Renal cortical epithelial cell (primary cell): ENCODE results near the gene DNAJC12. TPM values are rescaled to one million over a fixed set of nuclear protein-coding genes. Genes with fewer than 3 reads are reported as not detected.
"Not testable (repeated sequence)": the region's sequence is repeated elsewhere in the genome, so short reads cannot be mapped to it uniquely, and the experiment has no call there.

Experiments
- DNase-seq: peaks from one replicate; pipeline ENCODE4 v3.0.0-alpha.2; 2011; ENCODE audit warnings: low read depth
- total RNA-seq: library from RNA; depleted of rRNA; stranded (reverse); fragments of >200 nt; gene quantifications from 2 replicates; pipeline ENCODE4 v1.2.3, GENCODE V29; 2014

DNAJC12 gene
- total RNA-seq, 1 donor from 2014 or later = 13.3 TPM

DNA sequence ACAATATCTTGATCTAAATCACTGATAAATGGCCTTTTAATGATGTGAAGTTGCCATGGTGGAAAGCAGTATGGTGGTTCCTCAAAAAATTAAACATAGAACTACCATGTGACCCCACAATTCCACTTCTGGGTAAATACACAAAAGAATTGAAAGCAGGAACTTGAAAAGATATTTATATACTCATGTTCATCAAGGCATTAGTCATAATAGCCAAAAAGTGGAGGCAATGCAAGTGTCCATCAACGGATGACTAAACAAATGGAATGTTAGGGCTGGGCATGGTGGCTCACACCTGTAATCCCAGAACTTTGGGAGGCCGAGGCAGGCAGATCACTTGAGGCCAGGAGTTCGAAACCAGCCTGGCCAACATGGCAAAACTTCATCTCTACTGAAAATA, 2.0 kb upstream of the DNAJC12 start:
- no peak for DNase-seq

DNA sequence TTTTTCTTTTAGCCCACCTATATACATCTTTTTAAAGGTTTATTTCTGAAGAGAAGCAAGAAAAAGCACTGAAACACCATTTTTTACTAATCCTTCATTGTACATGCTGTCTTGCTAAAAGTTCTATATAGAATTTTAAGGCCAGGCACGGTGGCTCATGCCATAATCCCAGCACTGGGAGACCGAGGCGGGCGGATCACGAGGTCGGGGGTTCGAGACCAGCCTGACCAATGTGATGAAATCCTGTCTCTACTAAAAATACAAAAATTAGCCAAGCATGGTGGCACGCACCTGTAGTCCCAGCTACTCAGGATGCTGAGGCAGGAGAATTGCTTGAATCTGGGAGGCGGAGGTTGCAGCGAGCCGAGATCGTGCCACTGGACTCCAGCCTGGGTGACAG, 1.5 kb upstream of the DNAJC12 start:
- DNase-seq = not testable (repeated sequence)

DNA sequence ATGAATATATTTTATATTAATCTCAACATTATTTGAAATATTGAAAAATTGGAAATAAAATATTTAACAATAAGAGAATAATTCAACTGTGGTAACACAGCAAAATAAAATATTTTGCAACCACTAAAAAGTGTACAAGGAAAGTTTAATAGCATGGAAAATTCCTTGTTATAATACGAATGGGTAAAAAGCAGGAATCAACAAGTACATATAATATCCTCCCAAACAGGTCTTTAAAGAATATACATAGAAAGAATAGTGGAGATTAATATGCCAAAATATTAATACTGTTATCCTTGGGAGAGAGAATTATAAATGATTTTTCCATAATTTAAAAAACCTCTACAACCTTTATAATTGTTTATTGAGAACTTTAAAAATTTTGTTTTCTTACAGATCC, 1.0 kb downstream of the DNAJC12 start:
- DNase-seq = no peak

DNA sequence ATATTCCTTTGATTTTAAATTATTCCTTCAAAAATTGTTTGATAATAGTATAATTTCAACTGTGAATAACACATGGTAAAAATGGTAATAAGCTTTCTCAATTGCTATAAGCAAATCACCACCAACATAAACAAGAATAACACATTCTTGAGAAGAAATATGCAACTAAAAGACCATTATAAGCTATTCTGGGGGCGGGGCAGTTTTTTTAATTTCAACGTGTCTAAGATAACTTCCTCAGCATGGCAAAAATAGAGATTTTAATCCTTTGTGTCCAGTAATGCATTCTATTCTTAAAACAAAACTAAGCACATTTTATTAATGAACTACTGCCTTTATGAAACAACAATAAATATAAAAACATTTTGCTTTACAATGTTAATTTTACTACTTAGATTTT, 1.5 kb downstream of the DNAJC12 start:
- no peak for DNase-seq

DNA sequence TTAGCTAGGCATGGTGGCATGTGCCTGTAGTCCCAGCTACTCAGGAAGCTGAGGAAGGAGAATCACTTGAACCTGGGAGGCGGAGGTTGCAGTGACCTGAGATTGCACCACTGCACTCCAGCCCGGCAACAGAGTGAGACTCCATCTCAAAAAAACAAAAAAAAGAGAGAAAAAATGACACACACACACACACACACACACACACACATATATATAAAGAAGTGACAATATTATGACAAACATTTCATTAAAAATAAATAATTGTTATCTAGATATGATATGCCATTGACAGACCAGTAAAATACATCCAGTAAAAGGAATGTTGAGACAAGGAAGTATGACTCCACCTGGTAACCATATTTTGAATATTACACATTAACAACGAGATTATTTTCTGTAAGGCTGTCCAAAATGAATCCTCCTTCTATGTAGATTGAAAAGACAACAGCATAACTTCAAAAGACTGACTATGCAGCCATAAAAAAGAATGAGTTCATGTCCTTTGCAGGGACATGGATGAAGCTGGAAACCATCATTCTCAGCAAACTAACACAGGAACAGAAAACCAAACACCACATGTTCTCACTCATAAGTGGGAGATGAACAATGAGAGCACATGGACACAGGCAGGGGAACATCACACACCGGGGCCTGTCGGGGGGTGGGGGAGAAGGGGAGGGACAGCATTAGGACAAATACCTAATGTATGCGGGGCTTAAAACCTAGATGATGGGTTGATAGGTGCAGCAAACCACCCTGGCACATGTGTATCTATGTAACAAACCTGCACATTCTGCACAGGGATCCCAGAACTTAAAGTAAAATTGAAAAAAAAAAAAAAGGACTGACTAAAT, 2.2 kb downstream of the DNAJC12 start:
- DNase-seq = not testable (repeated sequence)

DNA sequence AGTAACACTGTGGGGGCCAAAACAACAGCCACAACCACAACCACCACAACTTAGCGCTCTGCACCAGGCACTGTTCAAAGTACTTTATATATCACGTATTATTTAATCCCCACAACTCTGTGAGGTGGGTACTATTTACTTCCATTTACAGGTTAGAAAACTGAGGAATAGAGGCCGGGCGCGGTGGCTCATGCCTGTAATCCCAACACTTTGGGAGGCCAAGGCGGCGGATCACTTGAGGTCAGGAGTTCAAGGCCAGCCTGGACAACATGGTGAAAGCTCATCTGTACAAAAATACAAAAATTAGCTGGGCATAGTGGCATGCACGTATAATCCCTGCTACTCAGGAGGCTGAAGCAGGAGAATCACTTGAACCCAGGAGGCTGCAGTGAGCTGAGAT, 3.6 kb downstream of the DNAJC12 start:
- no peak for DNase-seq

DNA sequence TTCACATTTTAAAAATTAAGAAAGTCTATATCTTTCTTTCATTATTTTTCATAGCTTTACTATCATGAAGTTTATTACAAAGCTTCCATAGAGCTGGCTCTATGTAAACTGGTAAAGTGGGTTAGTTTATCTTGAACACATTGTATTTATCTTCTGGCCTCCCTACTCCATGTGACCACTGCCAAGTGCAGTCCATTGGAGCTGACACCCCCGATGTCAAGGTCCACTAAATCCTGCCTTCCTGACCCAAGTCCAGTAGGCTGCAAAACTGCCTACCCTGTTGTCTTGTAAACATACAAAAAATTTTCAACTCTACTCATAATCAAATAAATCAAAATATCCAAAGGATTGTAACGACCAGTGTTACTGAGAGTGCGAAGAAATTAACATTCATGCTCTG, 10.2 kb downstream of the DNAJC12 start:
- DNase-seq = no peak

DNA sequence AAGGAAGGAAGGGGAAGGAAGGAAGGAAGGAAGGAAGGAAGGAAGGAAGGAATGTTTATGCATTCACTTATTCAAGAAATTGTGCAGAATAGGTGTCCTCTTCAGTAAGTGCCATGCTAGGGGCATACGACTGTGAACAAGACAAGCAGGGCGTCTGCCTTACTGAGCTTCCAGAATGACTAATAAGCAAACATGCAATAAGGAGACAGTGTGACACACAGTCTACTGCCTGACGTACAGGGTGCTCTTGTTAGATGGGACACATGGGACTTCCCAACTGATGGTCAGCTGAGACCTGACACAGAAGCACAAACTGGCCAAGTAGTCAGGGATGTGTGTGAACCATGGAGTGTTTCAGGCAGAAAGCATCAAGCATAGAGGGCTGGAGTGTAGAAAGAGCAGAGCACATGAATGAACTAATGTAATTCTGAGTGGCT, 18.2 kb downstream of the DNAJC12 start:
- DNase-seq = peak; percentile 96

DNA sequence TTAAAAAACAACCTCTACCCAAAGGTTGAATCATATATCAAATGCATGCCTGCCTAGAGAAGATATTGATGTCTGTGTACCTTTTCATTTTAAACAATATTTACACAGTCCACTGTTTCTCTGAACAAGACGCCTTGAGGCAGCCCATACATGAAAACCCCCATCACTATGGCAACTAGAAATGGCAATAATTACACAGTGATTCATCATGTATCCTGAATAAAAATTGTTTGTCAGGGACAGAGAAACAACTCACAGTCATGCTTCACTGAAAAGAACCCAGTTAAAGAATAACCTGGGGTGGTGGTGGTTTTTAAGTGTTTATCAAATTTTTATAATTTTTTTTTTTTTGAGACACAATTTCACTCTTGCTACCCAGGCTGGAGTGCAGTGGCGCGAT, 19.7 kb downstream of the DNAJC12 start:
- DNase-seq = peak; percentile 99

DNA sequence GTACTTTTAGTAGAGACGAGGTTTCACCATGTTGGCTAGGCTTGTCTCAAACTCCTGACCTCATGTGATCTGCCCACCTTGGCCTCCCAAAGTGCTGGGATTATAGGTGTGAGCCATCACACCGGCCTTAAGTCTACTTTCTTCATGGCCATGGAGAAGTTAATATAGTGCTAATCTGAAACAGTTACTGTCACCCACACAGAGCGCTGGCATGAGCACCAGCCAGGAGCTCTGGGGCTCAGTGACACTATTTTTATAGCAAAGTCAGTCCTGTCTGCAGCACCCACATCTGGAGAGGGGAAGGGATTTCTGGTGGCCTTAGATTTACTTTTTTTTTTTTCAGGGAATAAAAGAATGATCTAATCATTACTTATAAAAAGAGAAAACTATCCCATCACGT, 21.3 kb downstream of the DNAJC12 start:
- DNase-seq = no peak

DNA sequence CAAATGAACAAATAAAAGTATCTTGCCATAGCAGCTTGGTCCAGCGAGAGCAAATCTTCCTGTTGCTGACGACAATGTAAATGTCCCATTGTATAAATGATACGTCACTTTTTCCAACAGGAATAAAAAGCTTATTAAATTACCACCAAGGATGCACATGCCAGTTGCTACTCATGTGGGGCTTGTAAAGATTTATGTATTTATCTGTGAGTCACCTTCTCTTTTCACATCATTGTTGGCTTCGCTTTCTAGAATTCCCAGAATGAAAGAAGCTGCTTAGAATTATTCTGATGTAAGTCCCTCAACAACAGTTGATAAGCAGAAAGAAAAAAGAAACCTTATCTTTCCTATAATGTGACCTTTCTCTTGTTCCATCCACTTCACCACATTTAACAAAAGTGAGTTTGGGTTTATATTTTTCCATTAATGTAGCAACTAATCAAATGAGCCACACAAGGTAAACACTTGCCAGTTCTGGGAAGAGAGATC, 22.4 kb downstream of the DNAJC12 start:
- DNase-seq = peak; percentile 65

DNA sequence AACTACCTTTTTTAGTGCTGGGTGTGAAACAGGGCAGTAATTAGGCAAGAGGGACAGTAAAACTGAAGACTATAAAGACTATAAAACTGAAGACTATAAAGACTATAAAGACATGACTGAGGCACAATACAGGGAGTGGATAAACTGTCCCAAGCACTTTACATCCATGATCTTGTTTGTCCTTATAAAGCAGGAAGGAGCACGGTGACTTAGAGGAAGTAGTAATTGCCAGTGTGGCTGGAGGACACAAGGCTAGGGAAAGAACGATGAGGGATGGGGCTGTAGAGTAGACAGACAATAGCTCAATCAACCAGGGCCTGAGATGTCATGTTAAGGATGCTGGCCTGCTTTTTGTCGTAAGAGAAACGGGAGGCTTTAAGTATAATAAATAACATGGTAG, 26.0 kb downstream of the DNAJC12 start:
- no peak for DNase-seq

DNA sequence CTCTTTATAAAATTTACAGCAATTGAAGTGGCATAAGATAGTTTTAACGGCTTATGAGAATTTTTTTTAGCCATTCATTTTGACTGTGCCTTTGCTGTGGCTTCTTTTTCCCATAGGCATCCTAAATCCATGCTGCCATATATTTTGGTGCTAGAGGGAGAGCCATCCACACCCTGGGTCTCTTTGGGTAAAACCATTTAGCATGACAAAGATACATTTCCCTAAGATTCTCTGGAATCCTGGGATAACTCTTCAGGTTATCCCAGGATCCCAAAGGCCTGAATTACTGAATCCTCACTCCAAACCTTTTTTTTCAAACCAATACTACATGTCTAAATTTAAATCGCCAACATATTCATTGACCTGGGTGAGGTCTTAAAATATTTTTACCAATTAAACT, 28.9 kb downstream of the DNAJC12 start:
- DNase-seq = no peak

DNA sequence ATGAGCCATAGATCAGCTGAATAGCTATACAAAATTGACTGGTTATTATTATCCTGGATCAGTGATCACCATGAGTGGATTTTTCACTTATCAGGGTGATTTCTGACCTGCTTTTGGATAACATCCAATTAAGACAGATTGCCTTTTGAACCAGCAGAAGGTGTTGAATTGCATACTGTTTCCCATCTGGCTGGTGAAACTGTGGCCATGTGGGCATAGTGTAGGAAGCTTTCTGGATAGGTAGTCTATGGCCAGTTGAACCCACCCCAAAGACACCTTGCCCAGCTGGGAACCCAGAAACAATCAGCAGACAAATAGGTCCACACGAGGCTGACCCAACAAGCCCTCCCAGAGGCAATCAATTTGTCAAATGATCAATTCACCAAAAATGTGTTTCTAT, 29.3 kb downstream of the DNAJC12 start:
- no peak for DNase-seq

DNA sequence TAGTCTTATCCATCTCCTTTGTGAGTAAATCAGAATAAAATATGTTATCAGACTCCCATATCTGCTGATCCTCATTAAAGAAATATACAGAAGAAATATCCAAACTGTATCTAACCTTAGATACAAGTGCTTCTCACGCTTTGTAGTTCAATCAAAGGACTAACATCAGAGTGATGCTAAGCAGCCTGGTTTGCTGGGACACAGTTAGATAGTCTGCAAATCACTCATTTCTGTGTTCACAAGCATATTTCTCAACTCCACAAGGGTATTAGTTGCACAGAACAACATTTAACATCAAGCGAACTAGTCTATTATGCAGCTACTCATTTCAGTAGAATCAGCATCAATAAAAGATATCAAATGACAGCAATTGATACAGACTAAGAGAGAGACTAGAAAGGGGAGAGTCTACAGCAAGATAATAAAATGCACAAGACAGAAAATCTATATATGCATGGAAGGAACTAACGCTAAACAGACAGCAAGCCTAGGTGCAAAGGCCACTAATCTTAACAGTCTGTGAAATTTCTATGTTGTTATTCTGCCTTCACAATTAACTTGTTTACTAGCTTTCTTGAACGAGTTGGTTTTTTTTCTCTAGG, 30.0 kb downstream of the DNAJC12 start:
- DNase-seq = no peak

DNA sequence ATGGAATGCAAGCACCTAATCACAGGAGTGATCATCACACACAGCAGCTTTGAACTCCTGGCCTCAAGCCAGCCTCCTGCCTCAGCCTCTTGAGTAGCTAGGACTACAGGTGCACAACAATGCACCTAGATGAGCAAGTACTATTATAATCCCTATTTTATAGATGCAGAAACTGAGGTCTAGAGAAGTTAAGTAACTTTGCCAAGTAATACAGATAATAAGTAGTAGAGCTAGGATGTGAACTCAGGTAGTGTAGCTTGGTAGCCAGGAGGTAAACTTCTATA, 33.7 kb downstream of the DNAJC12 start:
- peak; percentile 38 for DNase-seq

DNA sequence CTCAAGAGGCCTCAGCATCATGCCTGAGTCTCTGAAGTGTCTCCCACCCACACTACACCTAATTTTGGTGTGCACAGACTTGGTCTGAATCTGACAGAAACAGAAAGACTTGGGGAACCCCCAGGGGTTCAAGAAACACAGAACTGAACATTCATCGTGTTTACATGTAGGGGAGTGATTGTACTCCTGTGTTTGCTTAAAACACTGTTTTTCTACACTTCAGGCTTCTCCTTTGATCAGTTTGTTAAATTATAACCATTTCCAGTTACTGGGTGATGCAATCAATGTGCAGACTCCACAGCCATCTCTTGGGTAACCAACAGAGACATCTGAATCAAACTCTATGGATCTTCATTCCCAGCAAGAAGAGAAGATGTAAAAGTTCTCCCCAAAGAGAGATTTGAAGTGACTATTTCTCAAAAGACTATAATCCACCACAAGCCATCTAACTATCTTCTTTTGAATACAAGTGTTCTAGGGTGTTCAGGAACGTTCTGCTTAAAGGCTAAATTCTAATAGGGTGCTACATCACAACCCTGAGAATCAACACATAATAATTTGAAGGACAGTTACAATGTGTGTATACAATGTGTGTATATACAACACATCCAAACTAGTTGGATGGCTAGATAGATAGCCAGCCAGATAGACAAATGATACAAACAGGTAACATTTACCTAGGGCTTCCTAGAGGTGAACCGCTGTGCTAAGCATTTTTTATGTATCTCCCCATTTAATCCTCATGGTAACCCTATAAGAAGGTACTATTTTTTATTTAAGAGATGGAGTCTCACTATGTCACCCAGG, 34.2 kb downstream of the DNAJC12 start:
- peak; percentile 96 for DNase-seq

DNA sequence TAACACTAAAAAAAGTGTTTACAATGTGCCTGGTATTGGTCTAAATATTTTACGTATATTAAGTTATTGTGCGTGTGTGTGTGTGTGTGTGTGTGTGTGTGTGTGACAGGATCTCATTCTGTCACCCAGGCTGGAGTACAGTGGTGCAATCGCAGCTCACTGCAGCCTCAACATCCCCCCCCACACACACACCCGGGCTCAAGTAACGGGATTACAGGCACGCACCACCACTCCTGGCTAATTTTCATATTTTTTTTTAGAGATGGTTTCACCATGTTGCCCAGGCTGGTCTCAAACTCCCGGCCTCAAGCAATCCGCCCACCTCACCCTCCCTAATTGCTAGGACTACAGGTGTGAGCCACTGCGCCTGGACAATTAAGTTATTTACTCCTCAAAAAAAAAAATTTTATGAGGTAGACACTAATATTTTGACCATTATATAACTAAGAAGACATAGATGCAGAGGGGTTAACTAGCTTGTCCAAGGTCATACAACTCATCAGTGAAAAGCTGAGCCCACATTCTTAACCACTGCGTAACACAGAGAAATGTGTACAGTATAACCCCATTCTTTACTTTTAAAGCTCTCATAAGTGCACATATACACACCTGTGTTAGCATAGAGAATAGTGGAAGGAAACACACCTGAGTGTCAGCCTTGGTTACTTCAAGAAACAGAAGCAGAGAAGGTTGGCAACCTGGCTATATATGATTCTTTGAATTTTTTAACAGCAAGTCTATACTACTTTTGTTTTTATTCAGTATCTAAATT, 35.0 kb downstream of the DNAJC12 start:
- peak; percentile 44 for DNase-seq

DNA sequence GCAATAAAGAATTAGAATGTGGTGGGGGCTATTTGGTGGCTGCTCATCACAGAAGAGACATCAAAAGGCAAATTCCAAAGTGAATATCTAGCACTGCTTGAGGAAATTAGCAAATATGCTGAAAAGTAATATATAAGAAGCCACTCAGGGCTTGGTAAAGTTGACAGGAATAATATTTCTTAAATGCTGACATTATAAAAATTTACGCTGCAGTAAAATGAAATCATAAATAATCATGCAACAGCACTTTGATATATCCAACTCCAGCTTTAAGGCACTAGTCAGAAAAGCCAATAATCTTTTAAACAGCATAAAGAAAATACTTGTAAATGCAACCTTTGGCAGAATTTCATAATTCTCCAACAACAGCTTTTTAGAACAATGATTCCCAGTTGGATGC, 36.9 kb downstream of the DNAJC12 start:
- DNase-seq = no peak

DNA sequence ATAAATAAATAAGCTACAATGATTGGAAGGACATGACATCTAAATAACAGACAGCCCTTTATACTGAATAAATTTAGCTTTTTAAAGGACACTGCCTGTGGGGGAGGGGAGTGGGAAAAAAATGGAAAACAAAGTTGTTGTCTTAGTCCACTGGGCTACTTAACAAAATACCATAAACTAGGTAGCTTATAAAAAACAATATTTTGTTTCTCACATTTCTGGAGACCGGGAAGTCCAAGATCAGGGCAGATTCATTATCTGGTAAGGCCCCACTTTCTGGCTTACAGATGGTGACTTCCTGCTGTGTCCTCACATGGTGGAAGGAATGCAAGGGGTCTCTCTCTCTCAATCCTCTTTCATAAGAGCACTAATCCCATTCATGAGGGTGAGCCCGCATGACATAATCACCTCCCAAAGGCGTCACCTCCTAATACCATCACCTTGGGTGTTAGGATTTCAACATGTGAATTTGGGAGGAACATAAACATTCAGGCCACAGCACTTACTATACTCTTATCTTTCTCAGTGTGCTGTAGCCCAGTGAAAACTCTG, 43.0 kb downstream of the DNAJC12 start:
- no peak for DNase-seq

DNA sequence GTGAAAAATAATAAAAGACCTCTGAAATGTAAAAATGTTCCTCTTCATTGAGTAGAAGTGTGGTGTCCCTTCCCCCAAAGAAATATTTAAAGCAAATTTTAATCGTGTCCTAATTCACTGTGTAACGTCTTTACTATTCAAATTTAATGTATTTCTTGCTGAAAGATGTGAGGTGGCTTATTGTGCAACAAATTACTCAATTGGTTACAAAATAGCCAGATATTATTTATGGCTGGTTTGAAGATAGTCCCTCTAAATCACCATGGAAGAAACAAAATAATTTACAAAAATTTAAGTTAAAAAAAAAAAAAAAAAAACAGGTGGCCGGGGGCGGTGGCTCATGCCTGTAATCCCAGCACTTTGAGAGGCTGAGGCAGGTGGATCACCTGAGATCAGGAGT, 43.7 kb downstream of the DNAJC12 start:
- no peak for DNase-seq

DNA sequence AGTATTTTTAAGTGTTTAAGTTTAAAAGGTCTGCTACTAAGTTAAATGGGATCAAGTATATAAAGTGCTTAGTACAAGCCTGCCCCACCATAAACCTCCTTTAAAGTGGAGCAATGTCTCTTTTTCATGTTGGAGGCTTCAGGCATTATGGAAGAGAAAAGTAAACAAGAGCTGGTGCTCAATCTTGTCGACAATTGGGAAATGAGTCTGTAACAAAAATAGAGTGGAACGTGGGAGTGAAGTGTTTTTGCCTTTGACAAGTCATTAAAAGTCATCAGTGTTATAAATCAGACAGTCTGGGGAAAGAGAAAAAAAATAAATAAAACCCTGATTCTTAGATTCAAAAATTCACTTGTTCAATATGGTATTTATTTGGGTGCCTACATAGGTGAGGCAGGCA, 44.7 kb downstream of the DNAJC12 start:
- DNase-seq = peak; percentile 50
